Astrocyte of the cerebellum (primary cell): Measurements from ENCODE around the gene LCE1D.

ENCODE experiments used
- DNase-seq: peaks from one replicate; pipeline ENCODE4 v3.0.0-alpha.2; 2011; ENCODE audit warnings: low read depth
- H3K4me3 ChIP-seq: 2 replicates; pipeline ENCODE4 v1.5.1; 2011; ENCODE audit warnings: mild to moderate bottlenecking, low read depth, low read length, moderate library complexity
- in situ Hi-C: cut with HindIII; loops from 2 replicates; pipeline ENCODE4 v1.10.0; 2017; ENCODE audit warnings: low sequenced_read_pairs
- TF ChIP-seq, protein P1 (sequence below): IDR thresholded peaks from 2 replicates; pipeline ENCODE4 v1.5.1; 2012; ENCODE audit warnings: low read length, low read depth, moderate library complexity, mild to moderate bottlenecking; ENCODE audit errors: missing control alignments

The LCE1D gene, protein sequence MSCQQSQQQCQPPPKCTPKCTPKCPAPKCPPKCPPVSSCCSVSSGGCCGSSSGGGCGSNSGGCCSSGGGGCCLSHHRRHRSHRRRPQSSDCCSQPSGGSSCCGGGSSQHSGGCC

DNA sequence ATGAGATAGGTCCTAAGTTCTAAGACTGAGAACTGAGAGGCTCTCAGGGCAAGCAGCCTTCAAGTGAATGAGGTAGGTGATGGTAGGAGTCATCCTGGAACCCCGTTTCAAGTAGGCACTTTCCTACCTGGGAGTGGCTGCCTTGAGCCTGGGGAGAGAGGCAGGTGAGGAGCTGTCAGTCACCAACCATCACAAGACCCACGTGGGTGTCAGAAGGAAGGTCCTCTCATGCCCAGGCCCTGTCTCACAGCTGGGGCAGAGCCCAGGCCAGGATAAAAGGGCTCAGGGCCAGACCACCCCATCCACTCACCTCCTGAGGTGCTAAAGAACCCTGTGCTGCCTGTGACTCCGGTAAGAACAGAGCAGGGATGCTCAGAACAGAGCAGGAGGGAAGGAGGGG is at the start of gene LCE1D:
Gene LCE1D, plus strand, starts transcription at position 301 of the 400 bp plus-strand sequence. CDS start 1,074 bp downstream, outside the sequence.
- no peak for DNase-seq
- H3K4me3 ChIP-seq = no peak within 1 kb of the TSS
- TF ChIP-seq, protein P1, sequence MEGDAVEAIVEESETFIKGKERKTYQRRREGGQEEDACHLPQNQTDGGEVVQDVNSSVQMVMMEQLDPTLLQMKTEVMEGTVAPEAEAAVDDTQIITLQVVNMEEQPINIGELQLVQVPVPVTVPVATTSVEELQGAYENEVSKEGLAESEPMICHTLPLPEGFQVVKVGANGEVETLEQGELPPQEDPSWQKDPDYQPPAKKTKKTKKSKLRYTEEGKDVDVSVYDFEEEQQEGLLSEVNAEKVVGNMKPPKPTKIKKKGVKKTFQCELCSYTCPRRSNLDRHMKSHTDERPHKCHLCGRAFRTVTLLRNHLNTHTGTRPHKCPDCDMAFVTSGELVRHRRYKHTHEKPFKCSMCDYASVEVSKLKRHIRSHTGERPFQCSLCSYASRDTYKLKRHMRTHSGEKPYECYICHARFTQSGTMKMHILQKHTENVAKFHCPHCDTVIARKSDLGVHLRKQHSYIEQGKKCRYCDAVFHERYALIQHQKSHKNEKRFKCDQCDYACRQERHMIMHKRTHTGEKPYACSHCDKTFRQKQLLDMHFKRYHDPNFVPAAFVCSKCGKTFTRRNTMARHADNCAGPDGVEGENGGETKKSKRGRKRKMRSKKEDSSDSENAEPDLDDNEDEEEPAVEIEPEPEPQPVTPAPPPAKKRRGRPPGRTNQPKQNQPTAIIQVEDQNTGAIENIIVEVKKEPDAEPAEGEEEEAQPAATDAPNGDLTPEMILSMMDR = no peak
- in situ Hi-C loops = no loop called here

DNA sequence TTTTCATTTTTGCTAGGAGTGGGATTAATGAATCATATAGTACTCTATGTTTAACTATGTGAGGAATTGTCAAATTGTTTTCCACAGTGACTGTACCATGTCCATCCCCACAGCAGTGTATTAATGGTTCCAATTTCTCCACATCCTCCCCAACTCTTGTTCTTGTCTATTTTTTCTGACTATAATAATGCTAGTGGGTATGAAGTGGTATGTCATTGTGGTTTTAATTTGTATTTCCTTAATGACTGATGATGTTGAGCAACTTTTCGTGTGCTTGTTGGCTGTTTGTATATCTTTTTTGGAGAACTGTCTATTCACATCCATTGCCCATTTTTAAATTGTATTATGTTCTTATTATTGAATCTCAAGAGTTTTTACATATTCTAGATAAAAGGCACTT is 48.7 kb upstream of the LCE1D start:
- in situ Hi-C loops = no loop called here
- DNase-seq = no peak
- TF ChIP-seq, protein P1 = no peak
- no peak overlapping the region for H3K4me3 ChIP-seq

DNA sequence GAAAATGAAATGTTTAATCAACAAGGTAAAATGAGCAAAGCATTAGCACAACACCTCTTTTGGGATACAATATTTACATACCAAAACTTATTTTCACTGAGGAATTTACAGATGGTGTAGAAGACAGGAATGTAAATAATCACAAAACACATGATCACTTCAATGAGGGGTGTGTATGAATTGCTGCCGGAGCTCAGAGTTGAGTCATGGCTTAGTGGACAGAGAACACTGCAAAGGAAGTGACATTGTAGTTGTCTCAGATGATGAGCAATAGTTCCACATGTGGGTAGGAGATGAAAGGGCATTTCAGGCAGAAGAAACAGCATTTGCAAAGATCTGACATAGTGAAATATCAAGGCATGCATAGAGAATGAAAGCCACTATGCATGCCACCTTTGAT is 44.3 kb upstream of the LCE1D start:
- in situ Hi-C loops = no loop called here
- no peak for DNase-seq
- H3K4me3 ChIP-seq = no peak overlapping the region
- TF ChIP-seq, protein P1 = no peak

DNA sequence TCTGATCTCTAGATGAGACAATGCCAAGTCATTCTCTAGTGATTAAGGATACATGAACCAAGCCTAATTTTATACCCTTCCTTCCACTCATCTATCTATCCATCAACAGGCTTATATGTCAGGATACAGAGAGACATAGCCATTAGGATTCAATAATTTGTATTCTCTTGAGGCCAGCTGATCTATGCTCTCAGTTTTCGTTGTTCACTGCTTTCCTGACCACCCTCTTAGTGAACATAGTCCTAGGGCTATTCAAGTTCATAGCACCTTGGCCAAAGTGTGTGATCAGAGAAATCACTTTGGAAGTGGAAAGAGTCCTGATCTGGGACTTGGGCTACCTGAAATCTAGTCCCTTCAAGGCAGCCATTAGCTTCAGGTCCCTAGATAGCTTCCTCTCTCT is 42.9 kb upstream of the LCE1D start:
- TF ChIP-seq, protein P1 = no peak
- in situ Hi-C loops = no loop called here
- H3K4me3 ChIP-seq = no peak overlapping the region
- DNase-seq = no peak

DNA sequence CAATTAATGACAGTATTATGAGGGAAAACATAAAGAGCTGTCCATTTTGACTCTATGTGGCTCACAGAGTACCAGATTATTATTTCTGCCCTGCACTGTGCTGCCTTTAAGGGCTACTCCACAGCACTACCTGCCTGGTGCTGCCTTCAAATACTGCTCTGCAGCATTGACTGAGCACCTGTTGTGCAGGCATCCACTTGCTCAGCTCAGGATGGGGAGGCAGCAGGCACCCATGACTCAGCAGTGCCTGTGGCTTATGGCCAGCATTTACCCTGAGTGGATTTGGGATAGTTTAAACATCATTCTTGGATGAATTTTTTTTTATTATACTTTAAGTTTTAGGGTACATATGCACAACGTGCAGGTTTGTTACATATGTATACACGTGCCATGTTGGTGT is 39.6 kb upstream of the LCE1D start:
- DNase-seq = no peak
- TF ChIP-seq, protein P1 = no peak
- no peak overlapping the region for H3K4me3 ChIP-seq
- in situ Hi-C loops = no loop called here

DNA sequence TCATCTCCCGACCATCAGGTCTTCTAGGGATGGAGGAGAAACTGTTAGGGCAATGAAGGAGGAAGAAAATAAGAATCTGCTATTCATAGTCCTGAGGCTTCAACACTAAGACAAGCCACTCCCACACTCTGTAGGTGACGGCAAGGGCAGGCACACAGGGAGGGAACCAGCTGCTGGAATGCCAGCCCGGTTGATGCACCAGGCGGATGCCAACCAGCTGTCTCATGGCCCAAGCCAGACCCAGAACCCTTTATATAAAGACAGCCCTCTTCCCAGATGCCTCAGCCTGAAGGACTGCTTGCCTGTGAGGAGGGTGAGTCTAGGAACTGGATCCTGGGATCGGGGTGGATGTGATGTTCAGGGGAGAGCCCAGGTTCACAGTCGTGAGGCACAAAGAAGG is 38.8 kb upstream of the LCE1D start, which contains the start of gene KPRP:
Gene KPRP, plus strand, starts transcription at position 279 of the 400 bp plus-strand sequence. CDS start 1,564 bp downstream, outside the sequence.
- TF ChIP-seq, protein P1 = no peak
- no peak for DNase-seq
- in situ Hi-C loops = no loop called here
- H3K4me3 ChIP-seq = no peak within 1 kb of the TSS
